ENCODE measurements around the gene SMCO2.

SMCO2 gene

DNA sequence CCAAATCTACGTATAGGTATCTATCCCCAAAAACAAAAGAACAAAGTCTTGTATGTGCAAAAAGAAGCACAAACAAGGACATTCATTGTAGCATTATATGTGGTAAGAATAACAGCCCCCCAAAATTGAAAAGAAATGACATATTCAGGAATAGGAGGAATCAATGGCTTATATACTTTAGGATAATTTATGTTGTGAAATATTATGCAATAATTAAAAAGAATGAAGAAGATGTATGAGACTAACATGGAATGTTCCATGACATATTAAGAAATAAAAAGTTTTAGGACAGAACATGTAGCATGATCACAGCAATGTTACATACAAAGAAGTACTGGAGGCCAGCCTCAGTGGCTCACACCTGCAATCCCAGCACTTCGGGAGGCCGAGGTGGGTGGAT lies 9.1 kb downstream of the SMCO2 start:
- no peak for TF ChIP-seq CTCF (IDR thresholded peaks at IDR 0.05)

DNA sequence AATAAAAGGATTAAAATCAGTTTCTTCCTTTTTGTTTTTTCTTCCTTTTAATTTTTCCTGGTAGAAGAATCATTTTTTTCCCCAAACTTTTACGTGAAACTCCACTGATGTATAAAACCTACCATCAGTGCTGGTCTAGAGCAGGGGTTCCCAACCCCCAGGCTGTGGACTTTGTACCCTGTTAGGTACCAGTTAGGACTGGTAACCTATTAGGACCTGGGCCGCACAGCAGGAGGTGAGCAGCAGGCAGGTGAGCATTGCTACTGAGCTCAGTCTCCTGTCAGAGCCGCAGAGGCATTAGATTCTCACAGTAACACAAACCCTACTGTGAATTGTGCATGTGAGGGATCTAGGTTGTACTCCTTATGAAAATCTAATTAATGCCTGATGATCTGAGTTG lies 10.1 kb downstream of the SMCO2 start:
- TF ChIP-seq CTCF (IDR thresholded peaks at IDR 0.05), result no peak

DNA sequence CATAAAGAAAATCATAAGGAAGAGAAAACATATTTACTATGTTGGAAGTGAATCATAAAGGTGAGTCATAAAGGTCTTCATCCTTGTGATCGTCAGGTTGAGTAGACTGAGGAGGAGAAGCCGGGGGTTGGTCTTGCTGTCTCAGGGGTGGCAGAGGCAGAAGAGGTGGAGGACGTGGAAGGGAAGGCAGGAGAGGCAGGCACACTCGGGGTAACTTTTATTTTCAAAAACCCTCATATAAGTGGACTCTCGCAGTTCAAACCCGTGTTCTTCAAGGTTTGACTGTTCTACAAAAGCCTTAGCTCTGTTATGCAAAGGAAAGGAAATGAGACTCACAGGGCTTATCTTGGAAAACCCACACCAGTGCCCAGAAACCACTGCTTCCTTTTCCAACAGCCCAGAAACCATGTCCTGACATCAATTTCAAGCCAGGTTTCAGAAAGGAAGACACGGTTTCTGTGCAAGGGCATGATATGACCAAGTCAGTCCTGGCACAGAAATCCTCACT lies 14.0 kb downstream of the SMCO2 start:
- no peak for TF ChIP-seq CTCF (IDR thresholded peaks at IDR 0.05)

DNA sequence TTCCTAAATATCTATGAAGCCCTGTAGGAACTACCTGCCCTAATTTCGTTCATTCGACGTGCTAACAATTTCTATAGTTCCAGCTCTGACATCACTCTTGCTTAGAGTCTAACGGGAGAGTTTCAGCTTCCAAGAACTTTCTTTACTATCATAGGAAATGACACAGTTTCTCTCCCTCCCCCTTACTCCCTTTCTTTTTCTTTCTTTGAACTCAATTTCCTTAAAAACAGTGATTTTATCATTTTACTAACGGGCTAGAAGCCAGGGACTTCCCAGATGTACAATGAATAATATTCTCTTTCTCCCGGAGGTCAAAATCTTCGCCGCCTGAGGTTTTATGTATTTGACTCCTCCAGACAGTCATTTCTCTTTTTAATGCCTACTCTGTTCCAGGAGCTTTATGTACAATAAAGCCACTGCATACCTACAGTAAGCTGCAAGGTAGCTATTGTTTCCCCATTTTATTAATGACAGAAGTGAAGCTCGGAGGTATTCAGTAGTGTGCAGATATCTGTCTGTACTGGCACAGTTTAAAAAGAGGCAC lies 15.7 kb downstream of the SMCO2 start:
- no peak for TF ChIP-seq CTCF (IDR thresholded peaks at IDR 0.05)

DNA sequence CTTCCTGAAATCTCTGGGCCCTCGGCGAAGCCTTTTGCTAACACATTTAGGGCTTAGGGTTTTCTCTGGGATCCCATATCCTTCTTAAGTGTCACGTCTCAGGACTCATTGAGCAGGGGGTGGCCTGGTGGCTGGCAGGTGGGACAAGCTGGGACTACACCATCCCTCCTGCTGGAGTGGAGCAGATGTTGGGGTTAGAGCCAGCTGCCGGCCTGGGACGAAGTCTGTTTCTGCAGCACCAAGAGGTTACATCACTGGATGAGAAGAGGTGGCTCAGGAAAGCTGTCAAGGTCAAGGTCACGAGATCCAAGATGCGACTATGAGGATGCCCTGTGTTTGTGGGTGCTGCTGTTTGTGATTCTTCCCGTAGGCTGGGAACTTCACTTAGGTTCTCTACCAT lies 16.3 kb downstream of the SMCO2 start:
- no peak for TF ChIP-seq CTCF (IDR thresholded peaks at IDR 0.05)

DNA sequence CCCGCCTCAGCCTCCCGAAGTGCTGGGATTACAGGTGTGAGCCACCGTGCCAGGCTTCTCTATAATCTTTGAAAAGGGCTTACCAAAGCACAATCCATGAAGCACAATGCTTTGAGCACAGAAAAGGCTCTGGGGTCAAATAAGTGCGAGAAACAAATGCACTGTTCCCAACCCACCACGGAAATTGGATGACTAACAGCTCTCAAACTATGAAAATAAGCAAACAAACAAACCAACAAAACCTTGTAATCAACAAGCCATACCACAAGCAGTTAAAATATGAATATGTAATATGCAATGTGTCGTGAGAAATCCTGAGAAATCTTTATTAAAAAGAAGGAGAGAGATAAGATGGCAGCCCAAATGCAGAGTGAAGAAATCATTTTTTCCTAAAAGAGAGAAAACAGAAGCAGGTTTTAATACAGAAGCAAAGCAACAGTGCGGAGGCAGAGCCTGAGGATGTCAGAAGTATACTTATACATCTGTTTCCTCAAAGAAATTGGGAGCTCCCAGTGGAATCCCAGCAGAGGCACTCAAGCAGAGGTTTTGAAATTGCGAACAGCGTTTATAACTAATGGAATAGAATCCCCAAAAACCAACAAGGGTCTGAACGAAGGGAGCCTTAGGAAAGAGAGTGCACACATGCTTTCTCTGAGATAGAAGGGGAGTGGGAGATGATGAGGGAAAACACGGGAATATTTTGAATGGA lies 17.1 kb downstream of the SMCO2 start:
- TF ChIP-seq CTCF (IDR thresholded peaks at IDR 0.05), result no peak

DNA sequence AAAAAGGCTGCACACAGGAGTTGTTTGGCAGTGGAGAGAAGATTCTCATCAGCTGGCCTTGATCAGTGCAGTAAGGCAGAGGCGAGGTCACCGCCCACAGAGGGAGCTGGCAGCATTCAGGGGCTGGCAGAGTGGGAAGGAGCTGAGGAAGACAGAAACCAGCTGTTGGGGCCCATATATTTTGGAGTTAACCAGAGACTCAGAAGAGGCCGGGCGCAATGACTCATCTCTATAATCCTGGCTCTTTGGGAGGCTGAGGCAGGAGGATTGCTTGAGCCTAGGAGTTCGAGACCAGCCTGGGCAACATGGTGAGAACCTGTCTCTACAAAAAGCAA lies 17.7 kb downstream of the SMCO2 start:
- TF ChIP-seq CTCF (IDR thresholded peaks at IDR 0.05), result no peak
